Measurements from ENCODE around the gene SACS.
"Not testable (repeated sequence)": the region's sequence is repeated elsewhere in the genome, so short reads cannot be mapped to it uniquely, and the experiment has no call there.

SACS gene

GRCh38 chr13:23321535-23322241 is 111.8 kb downstream of the SACS start:
- H3K4me3 ChIP-seq (ENCODE audit: low read depth, low read length), result peak overlapping the region; percentile 22
- in situ Hi-C loops (cut with HindIII; ENCODE audit: low sequenced_read_pairs), result no loop called here
- DNase-seq (ENCODE audit: low read depth), result peak; percentile 87
- no peak for TF ChIP-seq CTCF (IDR thresholded peaks at IDR 0.05; ENCODE audit: low read depth, low read length, missing control alignments)

GRCh38 chr13:23320926-23321534 is 112.5 kb downstream of the SACS start:
- no peak for TF ChIP-seq CTCF (IDR thresholded peaks at IDR 0.05; ENCODE audit: low read depth, low read length, missing control alignments)
- no peak for DNase-seq (ENCODE audit: low read depth)
- no peak overlapping the region for H3K4me3 ChIP-seq (ENCODE audit: low read depth, low read length)
- in situ Hi-C loops (cut with HindIII; ENCODE audit: low sequenced_read_pairs), result no loop called here

- in situ Hi-C loops (cut with HindIII; ENCODE audit: low sequenced_read_pairs), result no loop called here
- no peak overlapping the region for H3K4me3 ChIP-seq (ENCODE audit: low read depth, low read length)
- TF ChIP-seq CTCF (IDR thresholded peaks at IDR 0.05; ENCODE audit: low read depth, low read length, missing control alignments), result no peak
- DNase-seq (ENCODE audit: low read depth), result no peak
Observed at GRCh38 chr13:23319883-23320224, 113.6 kb downstream of the SACS start.

GRCh38 chr13:23314837-23315236 is 118.7 kb downstream of the SACS start:
- H3K4me3 ChIP-seq (ENCODE audit: low read depth, low read length); DNase-seq (ENCODE audit: low read depth); in situ Hi-C loops (cut with HindIII; ENCODE audit: low sequenced_read_pairs): not testable (repeated sequence)

GRCh38 chr13:23292586-23292985 is 140.9 kb downstream of the SACS start:
- H3K4me3 ChIP-seq (ENCODE audit: low read depth, low read length), result no peak overlapping the region
- in situ Hi-C loops (cut with HindIII; ENCODE audit: low sequenced_read_pairs), result no loop called here
- DNase-seq (ENCODE audit: low read depth), result no peak
- no peak for TF ChIP-seq CTCF (IDR thresholded peaks at IDR 0.05; ENCODE audit: low read depth, low read length, missing control alignments)

- in situ Hi-C loops (cut with HindIII; ENCODE audit: low sequenced_read_pairs), result no loop called here
- no peak for DNase-seq (ENCODE audit: low read depth)
- H3K4me3 ChIP-seq (ENCODE audit: low read depth, low read length), result no peak overlapping the region
- TF ChIP-seq CTCF (IDR thresholded peaks at IDR 0.05; ENCODE audit: low read depth, low read length, missing control alignments), result no peak
Observed at GRCh38 chr13:23289917-23290357, 143.6 kb downstream of the SACS start.

GRCh38 chr13:23288995-23289394 is 144.5 kb downstream of the SACS start:
- no peak overlapping the region for H3K4me3 ChIP-seq (ENCODE audit: low read depth, low read length)
- DNase-seq (ENCODE audit: low read depth), result no peak
- in situ Hi-C loops (cut with HindIII; ENCODE audit: low sequenced_read_pairs), result no loop called here
- TF ChIP-seq CTCF (IDR thresholded peaks at IDR 0.05; ENCODE audit: low read depth, low read length, missing control alignments), result no peak

Data from astrocyte of the cerebellum (primary cell).